PFSK-1 (cell line): ENCODE measurements around the gene CHEK2.

Experiments
- FOXP2 ChIP-seq: optimal IDR thresholded peaks from 2 replicates; pipeline ENCODE3; 2011; ENCODE audit warnings: borderline replicate concordance, control low read depth, inconsistent platforms; ENCODE audit not compliant: insufficient read depth; ENCODE audit errors: extremely low read length, extremely low read depth
- POLR2AphosphoS5 ChIP-seq: IDR thresholded peaks from 2 replicates; pipeline ENCODE4 v1.6.1; 2012; ENCODE audit warnings: low read depth, mild to moderate bottlenecking, control low read depth, low read length, moderate library complexity
- REST ChIP-seq, 2 experiments: IDR thresholded peaks; 2 replicates each; pipeline versions ENCODE4 v1.6.1 to v1.8.0; 2011 to 2012; ENCODE audit warnings: low read depth in 2 of 2, low read length in 2 of 2, control low read depth in 1 of 2, inconsistent platforms in 1 of 2, mild to moderate bottlenecking in 1 of 2, moderate library complexity in 1 of 2; ENCODE audit not compliant: insufficient read depth in 1 of 2
- SIN3A ChIP-seq: IDR thresholded peaks from 2 replicates; pipeline ENCODE4 v1.6.1; 2012; ENCODE audit warnings: mild to moderate bottlenecking, low read length, moderate library complexity, borderline replicate concordance; ENCODE audit not compliant: insufficient read depth
- TAF1 ChIP-seq: IDR thresholded peaks from 2 replicates; pipeline ENCODE4 v1.6.1; 2012; ENCODE audit warnings: low read length, control low read depth, borderline replicate concordance; ENCODE audit not compliant: insufficient read depth

Gene CHEK2

GRCh38 chr22:28714043-28714628 lies 27.5 kb downstream of the CHEK2 start:
- TF ChIP-seq FOXP2 (no peak), REST (IDR thresholded peaks at IDR 0.05; ENCODE audit: insufficient read depth in 1 of 2, low read depth in 2 of 2, low read length in 2 of 2) (no peak), SIN3A (no peak), TAF1 (no peak), POLR2AphosphoS5 (no peak)

- no peak for TF ChIP-seq TAF1
Observed at GRCh38 chr22:28711820-28712777, 29.5 kb downstream of the CHEK2 start.

- no peak for TF ChIP-seq REST (IDR thresholded peaks at IDR 0.05; ENCODE audit: insufficient read depth in 1 of 2, low read depth in 2 of 2, low read length in 2 of 2)
- no peak for TF ChIP-seq POLR2AphosphoS5
Observed at GRCh38 chr22:28711341-28711740, 30.3 kb downstream of the CHEK2 start.

- TF ChIP-seq POLR2AphosphoS5 (no peak), FOXP2 (no peak), SIN3A (no peak), TAF1 (no peak), REST (IDR thresholded peaks at IDR 0.05; ENCODE audit: insufficient read depth in 1 of 2, low read depth in 2 of 2, low read length in 2 of 2) (no peak)
Observed at GRCh38 chr22:28710576-28711191, 30.9 kb downstream of the CHEK2 start.

GRCh38 chr22:28710107-28710506 lies 31.5 kb downstream of the CHEK2 start:
- no peak for TF ChIP-seq REST (IDR thresholded peaks at IDR 0.05; ENCODE audit: insufficient read depth in 1 of 2, low read depth in 2 of 2, low read length in 2 of 2)
- no peak for TF ChIP-seq POLR2AphosphoS5
- no peak for TF ChIP-seq FOXP2
- TF ChIP-seq SIN3A, result no peak
- TF ChIP-seq TAF1, result no peak
